Epithelial cell of alveolus of lung (primary cell): ENCODE data around the gene LMBR1. TPM values are rescaled to one million over a fixed set of nuclear protein-coding genes. Genes with fewer than 3 reads are reported as not detected.

Experiments used
- total RNA-seq: library from RNA; depleted of rRNA; stranded (reverse); fragments of >200 nt; gene quantifications from 2 replicates; pipeline ENCODE4 v1.2.1, GENCODE V29; 2015

The LMBR1 gene
- total RNA-seq = 33.1 and 37.4 TPM in 2 replicates

GRCh38 chr7:156892821-156893706, at the start of gene LMBR1:
Gene LMBR1, minus strand, starts transcription at chr7:156893183. Its CDS starts 190 bp downstream, at chr7:156892993.

GRCh38 chr7:156640257-156640948, 252.6 kb downstream of the LMBR1 start, which contains the start of gene RNF32:
Gene RNF32, plus strand, starts transcription at chr7:156640774. Its CDS starts 3,104 bp downstream, at chr7:156643878.

Other genes with a start within 250 kb of the LMBR1 start
- gene NOM1, start 56.5 kb upstream of the LMBR1 start, total RNA-seq = 6.3 and 9.3 TPM in 2 replicates
- gene MNX1, start 117.5 kb upstream of the LMBR1 start, total RNA-seq = not detected in 2 replicates
- gene UBE3C, start 245.7 kb upstream of the LMBR1 start, total RNA-seq = 44.9 and 60.8 TPM in 2 replicates